A673 (cell line): ENCODE measurements around the gene POGK. TPM values are rescaled to one million over a fixed set of nuclear protein-coding genes. Genes with fewer than 3 reads are reported as not detected.

ENCODE experiments used
- BruUV-seq: library from RNA; stranded (reverse); fragments of 400-500 nt; replicated peaks from 2 replicates; lab custom pipeline; 2021; lab: Mats Ljungman, UMichigan
- CTCF ChIA-PET: fragments of 300-600 bp; sonication (Branson Sonifier 250); formaldehyde crosslinking; loops from one replicate; lab custom pipeline; 2022; ENCODE audit warnings: antibody characterized with exemption; lab: Charles Lee
- POLR2A ChIA-PET: fragments of 300-600 bp; sonication (Branson Sonifier 250); formaldehyde crosslinking; loops from one replicate; lab custom pipeline; 2022; ENCODE audit warnings: antibody characterized with exemption; ENCODE audit not compliant: low non-redundant PET; lab: Charles Lee
- DNase-seq: peaks from one replicate; pipeline ENCODE4 v3.0.0-alpha.2; 2015; ENCODE audit warnings: low spot score
- H3K27ac ChIP-seq: fragments of 200-600 bp; sonication (generic); 2 replicates; pipeline ENCODE4 v1.5.1; 2016; ENCODE audit warnings: mixed run types, low read depth, mild to moderate bottlenecking, mixed read lengths, antibody characterized with exemption, low read length; ENCODE audit not compliant: poor library complexity, severe bottlenecking
- H3K27me3 ChIP-seq: fragments of 200-600 bp; sonication (generic); replicated peaks from 2 replicates; pipeline ENCODE4 v1.6.1; 2017; ENCODE audit warnings: mixed run types, low read depth, mild to moderate bottlenecking, mixed read lengths, antibody characterized with exemption, low read length; ENCODE audit not compliant: insufficient read depth, poor library complexity
- H3K36me3 ChIP-seq: fragments of 200-600 bp; sonication (generic); 2 replicates; pipeline ENCODE4 v1.6.1; 2016; ENCODE audit warnings: mixed run types, mild to moderate bottlenecking, mixed read lengths, antibody characterized with exemption, low read length; ENCODE audit not compliant: insufficient read depth, poor library complexity, severe bottlenecking
- H3K4me1 ChIP-seq: fragments of 200-600 bp; sonication (generic); 2 replicates; pipeline ENCODE4 v1.6.1; 2017; ENCODE audit warnings: mixed run types, mild to moderate bottlenecking, mixed read lengths, antibody characterized with exemption, low read length; ENCODE audit not compliant: insufficient read depth, poor library complexity, severe bottlenecking
- H3K4me3 ChIP-seq: fragments of 200-600 bp; sonication (generic); 2 replicates; pipeline ENCODE4 v1.5.1; 2016; ENCODE audit warnings: low read depth, mixed run types, mild to moderate bottlenecking, mixed read lengths, low read length; ENCODE audit not compliant: poor library complexity, severe bottlenecking
- H3K9me3 ChIP-seq: fragments of 200-600 bp; sonication (generic); 2 replicates; pipeline ENCODE4 v1.6.1; 2016; ENCODE audit warnings: mixed run types, low read depth, mild to moderate bottlenecking, mixed read lengths, antibody characterized with exemption, low read length; ENCODE audit not compliant: poor library complexity, severe bottlenecking
- CTCF ChIP-seq: fragments of 300-800, 200-600 bp; sonication (generic); conservative IDR thresholded peaks from 2 replicates; pipeline ENCODE4 v1.5.1; 2017; ENCODE audit warnings: low read depth, mild to moderate bottlenecking, antibody characterized with exemption, low read length, moderate library complexity, mixed read lengths
- EZH2 ChIP-seq: fragments of 200-600 bp; sonication (generic); IDR thresholded peaks from 2 replicates; pipeline ENCODE4 v1.6.1; 2017; ENCODE audit warnings: borderline replicate concordance, low read depth, mild to moderate bottlenecking, mixed read lengths, antibody characterized with exemption, low read length; ENCODE audit not compliant: poor library complexity, severe bottlenecking
- intact Hi-C: fragments of 100-400 bp; cut with micrococcal nuclease; formaldehyde crosslinking; loops from one replicate; pipeline ENCODE4 v1.10.0; 2022; ENCODE audit not compliant: unreplicated experiment
- total RNA-seq: library from RNA; stranded (reverse); gene quantifications from 2 replicates; pipeline ENCODE4 v1.2.3, GENCODE V29; 2021

POGK gene
- total RNA-seq, 1 experiment from 2014 or later: 44.1 TPM

GRCh38 chr1:166840309-166841274 is 1.3 kb downstream of the POGK start:
- BruUV-seq: TSS peak; percentile 59

GRCh38 chr1:166843322-166843721 is 4.0 kb downstream of the POGK start:
- POLR2A ChIA-PET: no interaction called here
- no peak overlapping the region for H3K4me3 ChIP-seq
- H3K36me3 ChIP-seq: peaks cover 78% of the 10 kb centered on the region
- H3K27ac ChIP-seq: no peak overlapping the region
- intact Hi-C loops: no loop called here
- no peaks in the 10 kb centered on the region for H3K27me3 ChIP-seq
- DNase-seq: no peak
- no peaks in the 10 kb centered on the region for H3K9me3 ChIP-seq
- H3K4me1 ChIP-seq: peaks cover 10% of the 10 kb centered on the region
- no peak for TF ChIP-seq CTCF
- no peak for TF ChIP-seq EZH2
- CTCF ChIA-PET: no interaction called here
- BruUV-seq: no TSS peak

More at GRCh38 chr1:166840309-166841274, 1.3 kb downstream of the POGK start:
- intact Hi-C loops: no loop called here
- Histone ChIP-seq H3K27me3 (peaks cover 2% of the 10 kb centered on the region), H3K4me1 (peaks cover 10% of the 10 kb centered on the region), H3K27ac (peak overlapping the region; percentile 81), H3K4me3 (peak overlapping the region; percentile 58), H3K9me3 (no peaks in the 10 kb centered on the region), H3K36me3 (peaks cover 51% of the 10 kb centered on the region)
- POLR2A ChIA-PET: no interaction called here
- DNase-seq: no peak
- CTCF ChIA-PET: no interaction called here
- TF ChIP-seq CTCF: no peak
- TF ChIP-seq EZH2: no peak

- DNase-seq: no peak
- Histone ChIP-seq H3K4me3 (no peak overlapping the region), H3K27me3 (no peaks in the 10 kb centered on the region), H3K36me3 (peaks cover 84% of the 10 kb centered on the region), H3K27ac (peak overlapping the region; percentile 7), H3K4me1 (peaks cover 10% of the 10 kb centered on the region), H3K9me3 (no peaks in the 10 kb centered on the region)
- ChIA-PET CTCF (no interaction called here), POLR2A (no interaction called here)
- TF ChIP-seq EZH2 (no peak), CTCF (no peak)
- intact Hi-C loops: no loop called here
- no TSS peak for BruUV-seq
These were observed 4.7 kb downstream of the POGK start for GRCh38 chr1:166843769-166844596.
